Bronchial epithelial cell (primary cell): ENCODE results near the gene SF3B6. TPM values are rescaled to one million over a fixed set of nuclear protein-coding genes. Genes with fewer than 3 reads are reported as not detected.

Experiments used
- DNase-seq: peaks from one replicate; pipeline ENCODE4 v3.0.0-alpha.2; 2010; ENCODE audit warnings: low read depth
- FAIRE-seq: peaks from 2 replicates; lab custom pipeline; 2011; peaks lifted over from hg19 to GRCh38; lab: Jason Lieb, UNC
- H3K27me3 ChIP-seq: 2 replicates; pipeline ENCODE4 v1.5.1; 2011; ENCODE audit warnings: low read length; ENCODE audit not compliant: control insufficient read depth, insufficient read depth
- H3K36me3 ChIP-seq: 2 replicates; pipeline ENCODE4 v1.5.1; 2011; ENCODE audit warnings: low read length; ENCODE audit not compliant: control insufficient read depth, insufficient read depth
- H3K4me3 ChIP-seq: 2 replicates; pipeline ENCODE4 v1.5.1; 2011; ENCODE audit warnings: mild to moderate bottlenecking, low read depth, low read length, control low read depth
- CTCF ChIP-seq: IDR thresholded peaks from 2 replicates; pipeline ENCODE4 v1.5.1; 2011; ENCODE audit warnings: mild to moderate bottlenecking, moderate library complexity, low read length, control low read depth, inconsistent platforms; ENCODE audit not compliant: insufficient read depth, severe bottlenecking
- total RNA-seq: library from RNA; depleted of rRNA; stranded (reverse); fragments of >200 nt; gene quantifications from 2 replicates; pipeline ENCODE4 v1.2.1, GENCODE V29; 2014

SF3B6 gene
- total RNA-seq, 1 donor from 2014 or later: 202 TPM

GRCh38 chr2:24065341-24065740 lies 10.8 kb downstream of the SF3B6 start:
- FAIRE-seq (no peak), DNase-seq (no peak)
- peaks cover 10% of the 10 kb centered on the region for H3K36me3 ChIP-seq
- no peak for TF ChIP-seq CTCF
- no peaks in the 10 kb centered on the region for H3K27me3 ChIP-seq
- no peak overlapping the region for H3K4me3 ChIP-seq

GRCh38 chr2:24058564-24059271 lies 17.4 kb downstream of the SF3B6 start:
- Histone ChIP-seq H3K36me3 (peaks cover 1% of the 10 kb centered on the region), H3K27me3 (no peaks in the 10 kb centered on the region), H3K4me3 (no peak overlapping the region)
- no peak for TF ChIP-seq CTCF
- FAIRE-seq (no peak), DNase-seq (no peak)

- FAIRE-seq (no peak), DNase-seq (no peak)
These were observed 20.4 kb downstream of the SF3B6 start for GRCh38 chr2:24055750-24056149.

GRCh38 chr2:24054366-24055010 lies 21.6 kb downstream of the SF3B6 start:
- no peak for FAIRE-seq
- DNase-seq: no peak
- TF ChIP-seq CTCF: no peak
- H3K4me3 ChIP-seq: no peak overlapping the region
- H3K36me3 ChIP-seq: no peaks in the 10 kb centered on the region
- H3K27me3 ChIP-seq: no peaks in the 10 kb centered on the region

More at GRCh38 chr2:24055750-24056149, 20.4 kb downstream of the SF3B6 start:
- Histone ChIP-seq H3K4me3 (no peak overlapping the region), H3K27me3 (no peaks in the 10 kb centered on the region), H3K36me3 (no peaks in the 10 kb centered on the region)
- TF ChIP-seq CTCF: no peak

GRCh38 chr2:24052951-24053350 lies 23.2 kb downstream of the SF3B6 start:
- no peak for TF ChIP-seq CTCF
- FAIRE-seq: no peak
- H3K36me3 ChIP-seq: no peaks in the 10 kb centered on the region
- DNase-seq: no peak
- no peak overlapping the region for H3K4me3 ChIP-seq
- H3K27me3 ChIP-seq: no peaks in the 10 kb centered on the region
